ENCODE results near the gene VRK1. TPM values are rescaled to one million over a fixed set of nuclear protein-coding genes. Genes with fewer than 3 reads are reported as not detected.

VRK1 gene
- total and polyA plus RNA-seq, 2 of the 4 experiments (the other 2 are of a cell fraction), result 14.2 to 19.9 TPM

DNA sequence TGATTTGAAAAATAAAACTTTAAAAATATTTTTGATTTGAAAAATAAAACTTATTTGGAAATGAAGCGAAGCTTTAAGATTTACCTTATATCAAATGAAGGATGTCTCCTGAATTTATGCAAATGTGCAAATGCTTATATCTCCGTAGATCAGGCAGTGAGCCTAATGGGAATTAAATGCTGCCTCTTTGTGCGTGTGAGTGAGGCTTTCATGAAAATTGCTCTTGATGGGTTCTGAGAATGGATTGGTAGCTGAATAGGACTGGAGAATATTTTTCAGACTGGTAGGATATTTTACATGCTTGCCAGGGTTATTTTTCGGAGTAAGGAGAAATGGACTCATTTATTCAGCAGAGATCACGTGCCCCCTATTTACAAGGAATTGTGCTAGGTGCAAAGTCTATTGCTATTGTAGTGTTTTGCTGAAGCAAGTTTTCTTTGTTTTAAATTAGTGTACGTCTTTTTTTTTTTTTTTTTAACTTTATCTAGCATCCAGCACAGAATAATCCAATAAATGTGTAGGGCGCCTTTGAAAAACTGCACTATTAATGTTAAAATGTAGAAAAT lies 2.4 kb downstream of the VRK1 start:
- H4K91ac ChIP-seq (ENCODE audit: insufficient read depth, low read depth, low read length), result no peak overlapping the region
- no peak overlapping the region for H3K18ac ChIP-seq (ENCODE audit: low read depth, low read length)
- H3K27me3 ChIP-seq (ENCODE audit: control insufficient read depth, insufficient read depth, low read length), result no peaks in the 10 kb centered on the region
- no peak overlapping the region for H2BK5ac ChIP-seq (ENCODE audit: low read depth, low read length, poor library complexity, severe bottlenecking)
- no peak overlapping the region for H3K27ac ChIP-seq (ENCODE audit: insufficient read depth, low read length)
- H3K4me2 ChIP-seq (ENCODE audit: low read depth, low read length), result no peak overlapping the region
- no peak overlapping the region for H2BK120ac ChIP-seq (ENCODE audit: low read depth, low read length)
- TF ChIP-seq RAD21 (IDR thresholded peaks at IDR 0.05; ENCODE audit: low read length), result no peak
- no peak for TF ChIP-seq RFX5 (IDR thresholded peaks at IDR 0.05; ENCODE audit: low read depth, low read length)
- TF ChIP-seq MXI1 (IDR thresholded peaks at IDR 0.05; ENCODE audit: borderline replicate concordance, low read depth, low read length), result no peak
- no peak for TF ChIP-seq CEBPB (IDR thresholded peaks at IDR 0.05; ENCODE audit: low read depth, low read length)
- TF ChIP-seq NFE2L2 (IDR thresholded peaks at IDR 0.05; ENCODE audit: low read depth, low read length), result no peak
- TF ChIP-seq CHD1 (IDR thresholded peaks at IDR 0.05; ENCODE audit: low read depth, low read length), result no peak
- TF ChIP-seq, protein P1, sequence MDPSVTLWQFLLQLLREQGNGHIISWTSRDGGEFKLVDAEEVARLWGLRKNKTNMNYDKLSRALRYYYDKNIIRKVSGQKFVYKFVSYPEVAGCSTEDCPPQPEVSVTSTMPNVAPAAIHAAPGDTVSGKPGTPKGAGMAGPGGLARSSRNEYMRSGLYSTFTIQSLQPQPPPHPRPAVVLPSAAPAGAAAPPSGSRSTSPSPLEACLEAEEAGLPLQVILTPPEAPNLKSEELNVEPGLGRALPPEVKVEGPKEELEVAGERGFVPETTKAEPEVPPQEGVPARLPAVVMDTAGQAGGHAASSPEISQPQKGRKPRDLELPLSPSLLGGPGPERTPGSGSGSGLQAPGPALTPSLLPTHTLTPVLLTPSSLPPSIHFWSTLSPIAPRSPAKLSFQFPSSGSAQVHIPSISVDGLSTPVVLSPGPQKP (IDR thresholded peaks at IDR 0.05; ENCODE audit: borderline replicate concordance, low read depth, low read length), result no peak
- no peak for TF ChIP-seq RCOR1 (IDR thresholded peaks at IDR 0.05; ENCODE audit: insufficient replicate concordance, low read length)
- TF ChIP-seq, protein P2, sequence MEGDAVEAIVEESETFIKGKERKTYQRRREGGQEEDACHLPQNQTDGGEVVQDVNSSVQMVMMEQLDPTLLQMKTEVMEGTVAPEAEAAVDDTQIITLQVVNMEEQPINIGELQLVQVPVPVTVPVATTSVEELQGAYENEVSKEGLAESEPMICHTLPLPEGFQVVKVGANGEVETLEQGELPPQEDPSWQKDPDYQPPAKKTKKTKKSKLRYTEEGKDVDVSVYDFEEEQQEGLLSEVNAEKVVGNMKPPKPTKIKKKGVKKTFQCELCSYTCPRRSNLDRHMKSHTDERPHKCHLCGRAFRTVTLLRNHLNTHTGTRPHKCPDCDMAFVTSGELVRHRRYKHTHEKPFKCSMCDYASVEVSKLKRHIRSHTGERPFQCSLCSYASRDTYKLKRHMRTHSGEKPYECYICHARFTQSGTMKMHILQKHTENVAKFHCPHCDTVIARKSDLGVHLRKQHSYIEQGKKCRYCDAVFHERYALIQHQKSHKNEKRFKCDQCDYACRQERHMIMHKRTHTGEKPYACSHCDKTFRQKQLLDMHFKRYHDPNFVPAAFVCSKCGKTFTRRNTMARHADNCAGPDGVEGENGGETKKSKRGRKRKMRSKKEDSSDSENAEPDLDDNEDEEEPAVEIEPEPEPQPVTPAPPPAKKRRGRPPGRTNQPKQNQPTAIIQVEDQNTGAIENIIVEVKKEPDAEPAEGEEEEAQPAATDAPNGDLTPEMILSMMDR (conservative IDR thresholded peaks at IDR 0.05; ENCODE audit: low read depth, low read length), result no peak
- TF ChIP-seq POLR2A (IDR thresholded peaks at IDR 0.05; ENCODE audit: low read depth, low read length), result no peak
- no peak for TF ChIP-seq MAZ (IDR thresholded peaks at IDR 0.05; ENCODE audit: borderline replicate concordance, low read depth, low read length)
- TF ChIP-seq, protein P3, sequence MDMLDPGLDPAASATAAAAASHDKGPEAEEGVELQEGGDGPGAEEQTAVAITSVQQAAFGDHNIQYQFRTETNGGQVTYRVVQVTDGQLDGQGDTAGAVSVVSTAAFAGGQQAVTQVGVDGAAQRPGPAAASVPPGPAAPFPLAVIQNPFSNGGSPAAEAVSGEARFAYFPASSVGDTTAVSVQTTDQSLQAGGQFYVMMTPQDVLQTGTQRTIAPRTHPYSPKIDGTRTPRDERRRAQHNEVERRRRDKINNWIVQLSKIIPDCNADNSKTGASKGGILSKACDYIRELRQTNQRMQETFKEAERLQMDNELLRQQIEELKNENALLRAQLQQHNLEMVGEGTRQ (IDR thresholded peaks at IDR 0.05; ENCODE audit: low read depth, low read length), result no peak
- TF ChIP-seq SMC3 (IDR thresholded peaks at IDR 0.05; ENCODE audit: low read depth, low read length), result no peak
- no peak for TF ChIP-seq MAFK (IDR thresholded peaks at IDR 0.05; ENCODE audit: low read depth, low read length)
- TF ChIP-seq FOS (IDR thresholded peaks at IDR 0.05; ENCODE audit: low read depth, low read length), result no peak
- TF ChIP-seq BHLHE40 (IDR thresholded peaks at IDR 0.05; ENCODE audit: low read depth, low read length), result no peak
- no peak overlapping the region for H2BK20ac ChIP-seq (ENCODE audit: low read depth, low read length)
- no TSS peak for BruUV-seq (replicated peaks)
- H2AK5ac ChIP-seq (ENCODE audit: low read depth, low read length), result no peak overlapping the region
- no peak overlapping the region for H2AFZ ChIP-seq (replicated peaks; ENCODE audit: low read length, poor library complexity)
- no peak overlapping the region for H4K5ac ChIP-seq (ENCODE audit: low read depth, low read length)
- no peak overlapping the region for H3K4me3 ChIP-seq (ENCODE audit: insufficient read depth, low read depth, low read length)
- peaks cover 26 to 30% of the 10 kb centered on the region in 2 experiments for H3K79me1 ChIP-seq (ENCODE audit: low read depth in 1 of 2, low read length in 2 of 2)
- H3K4me1 ChIP-seq (ENCODE audit: control insufficient read depth, insufficient read depth, low read length), result no peaks in the 10 kb centered on the region
- H4K20me1 ChIP-seq (ENCODE audit: insufficient read depth, low read length), result no peaks in the 10 kb centered on the region
- H3K36me3 ChIP-seq (ENCODE audit: control insufficient read depth, insufficient read depth, low read length), result no peaks in the 10 kb centered on the region
- intact Hi-C loops (cut with micrococcal nuclease) (no loop called here), dilution Hi-C loops (cut with HindIII; ENCODE audit: low sequenced_read_pairs, unreplicated experiment) (no loop called here), in situ Hi-C loops (cut with MboI; ENCODE audit: low sequenced_read_pairs) (no loop called here)
- H3K4ac ChIP-seq (ENCODE audit: low read depth, low read length), result no peak overlapping the region
- H2AK9ac ChIP-seq (replicated peaks; ENCODE audit: low read depth, low read length, poor library complexity), result no peak overlapping the region
- H3K56ac ChIP-seq (ENCODE audit: extremely low read depth, insufficient read depth, low read length), result no peak overlapping the region
- H4K8ac ChIP-seq (ENCODE audit: low read depth in 2 of 2, low read length in 2 of 2), result no peak overlapping the region
- H3K9me1 ChIP-seq (ENCODE audit: insufficient read depth, low read length), result no peaks in the 10 kb centered on the region
- POLR2A ChIA-PET (ENCODE audit: unreplicated experiment), result no interaction called here
- ATAC-seq (ENCODE audit: low read depth) (no peak), DNase-seq (no peak)
- WGBS, 2 experiments (ENCODE audit: extremely low coverage in 2 of 2, insufficient read length in 1 of 2), result no CpG with 5 or more reads among the region's 7 CpGs
- H3K9ac ChIP-seq (ENCODE audit: low read depth, low read length), result no peak overlapping the region
- H3K9me3 ChIP-seq (ENCODE audit: control insufficient read depth, insufficient read depth, low read length), result no peaks in the 10 kb centered on the region
- H2BK15ac ChIP-seq (ENCODE audit: low read depth, low read length), result no peak overlapping the region
- H3K23ac ChIP-seq (ENCODE audit: low read depth, low read length), result no peak overlapping the region
- no peak overlapping the region for H3K14ac ChIP-seq (replicated peaks; ENCODE audit: low read depth, low read length)
- CTCF ChIA-PET, result interaction anchor here (0.7 kb wide), 1 partner anchor 23 kb away, joined by 3 read pairs; no protein-coding TSS in a partner anchor
